Activated CD8-positive, alpha-beta memory T cell treated with anti-CD3 and anti-CD28 coated beads for 1 hour (primary cell): ENCODE results near the gene PIR.

Experiments used
- DNase-seq, 2 donors: peaks; one replicate each; pipeline ENCODE4 v3.0.0-alpha.2; 2020; ENCODE audit warnings: low read depth in 1 of 2; ENCODE audit errors: extremely low read depth in 1 of 2

Gene PIR

DNA sequence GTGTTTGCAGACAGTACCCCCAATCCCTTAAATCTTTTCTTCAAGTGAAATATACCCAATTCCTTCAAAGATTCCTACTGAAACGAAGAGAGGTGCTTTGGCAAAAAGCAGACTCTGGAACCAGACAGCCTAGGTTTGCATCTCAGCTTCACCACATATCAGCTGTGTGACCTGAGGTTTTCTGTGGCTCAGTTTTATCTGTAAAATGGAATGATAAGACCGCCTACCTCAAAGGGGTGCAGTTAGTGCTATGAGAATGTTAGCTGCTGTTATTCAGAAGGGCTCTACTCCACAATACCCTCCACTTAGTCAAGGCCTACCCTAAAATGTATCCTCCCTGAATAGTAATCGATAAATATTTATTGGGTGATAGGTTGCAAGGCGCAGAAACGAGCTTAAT is 664 bp downstream of the PIR start:
- no peak for DNase-seq

DNA sequence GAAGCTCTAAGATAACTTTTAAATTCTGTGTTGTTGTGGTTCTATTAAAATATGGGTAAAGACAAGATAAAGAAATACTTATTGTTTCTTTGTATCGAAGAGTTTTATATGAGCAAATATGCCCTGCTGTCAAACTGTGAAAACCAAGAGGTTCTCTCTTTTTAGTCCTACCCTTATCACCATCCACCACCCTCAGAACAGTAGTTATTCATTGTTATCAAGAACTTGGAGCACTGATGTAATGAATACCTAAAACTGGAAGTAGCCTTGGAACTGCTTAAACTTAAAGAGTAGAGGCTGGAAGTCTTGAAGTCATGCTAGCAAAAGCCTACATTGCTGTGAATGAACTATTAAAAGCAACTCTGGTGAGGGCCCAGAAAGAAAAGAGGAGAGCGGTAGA is 9.2 kb downstream of the PIR start:
- no peak for DNase-seq

DNA sequence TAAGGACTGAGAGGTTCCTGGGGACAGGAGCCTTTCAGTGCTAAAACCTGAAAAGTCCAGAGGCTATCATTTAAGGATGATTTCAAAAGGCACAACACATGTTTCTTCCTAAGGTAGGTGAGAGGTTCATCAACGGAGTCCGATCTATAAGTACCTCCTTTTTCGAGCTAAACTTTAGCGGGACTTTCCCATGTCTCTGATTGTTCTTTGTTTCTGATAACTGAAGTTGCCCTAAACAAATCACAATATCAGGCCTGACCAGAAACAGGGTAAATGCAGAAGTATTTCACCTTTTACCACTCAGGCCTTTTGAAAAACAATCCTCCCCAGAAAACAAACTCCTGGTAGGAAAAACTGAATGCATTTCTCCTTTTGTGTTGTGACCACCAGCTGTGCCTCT is 17.6 kb downstream of the PIR start:
- DNase-seq, result no peak

DNA sequence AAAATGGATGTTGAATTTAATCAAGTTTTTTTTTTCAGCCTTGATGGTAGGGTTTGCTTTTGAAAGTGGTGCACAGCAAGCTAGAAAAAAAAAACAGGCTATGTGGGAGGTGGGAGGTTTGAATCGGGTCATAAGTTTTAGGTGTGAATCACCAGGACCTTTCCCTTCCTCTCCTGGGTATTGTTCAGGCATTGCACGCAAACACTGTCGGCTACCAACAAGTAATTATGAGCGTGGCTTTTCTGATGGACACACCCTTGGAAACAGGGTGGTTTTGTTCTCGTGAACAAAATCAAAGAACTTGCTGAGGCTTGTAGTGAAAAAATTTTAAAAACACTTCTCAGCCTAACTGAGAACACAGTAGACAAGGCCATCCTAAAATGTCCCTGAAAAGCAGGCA is 18.1 kb downstream of the PIR start:
- DNase-seq, result no peak

DNA sequence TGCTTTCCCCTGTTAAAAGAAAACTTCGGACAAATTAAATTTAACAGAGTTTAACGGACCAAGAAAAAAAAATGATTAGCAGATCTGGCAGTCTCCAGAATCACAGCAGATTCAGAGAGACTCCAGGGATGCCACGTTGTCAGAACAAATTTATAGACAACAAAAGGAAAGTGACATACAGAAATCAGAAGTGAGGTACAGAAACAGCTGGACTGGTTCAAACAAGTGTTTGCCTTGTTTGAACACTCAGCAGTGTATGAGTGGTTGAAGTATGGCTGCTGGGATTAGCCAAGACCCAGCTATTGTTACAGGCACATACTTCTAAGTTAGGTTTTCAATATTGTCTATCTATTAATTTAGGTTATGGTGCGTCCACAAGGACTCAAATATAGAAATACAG is 19.1 kb downstream of the PIR start:
- DNase-seq, result no peak

DNA sequence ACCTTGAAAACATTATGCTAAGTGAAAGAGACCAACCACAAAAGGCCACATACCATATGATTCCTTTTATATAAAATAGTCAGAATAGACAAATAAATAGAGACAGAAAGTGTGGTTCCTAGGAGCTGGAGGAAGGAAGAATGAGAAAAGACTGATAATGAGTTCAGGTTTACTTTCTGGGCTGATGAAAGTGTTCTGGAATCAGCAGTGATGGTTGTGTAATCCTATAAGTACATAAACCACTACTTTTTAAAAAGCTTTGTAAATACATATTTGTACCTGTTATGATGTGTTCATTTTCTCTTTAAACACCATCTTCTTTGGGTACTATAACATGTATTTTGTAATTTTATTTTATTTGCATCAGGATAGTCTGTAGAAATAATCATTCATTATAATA is 20.6 kb downstream of the PIR start:
- no peak for DNase-seq

DNA sequence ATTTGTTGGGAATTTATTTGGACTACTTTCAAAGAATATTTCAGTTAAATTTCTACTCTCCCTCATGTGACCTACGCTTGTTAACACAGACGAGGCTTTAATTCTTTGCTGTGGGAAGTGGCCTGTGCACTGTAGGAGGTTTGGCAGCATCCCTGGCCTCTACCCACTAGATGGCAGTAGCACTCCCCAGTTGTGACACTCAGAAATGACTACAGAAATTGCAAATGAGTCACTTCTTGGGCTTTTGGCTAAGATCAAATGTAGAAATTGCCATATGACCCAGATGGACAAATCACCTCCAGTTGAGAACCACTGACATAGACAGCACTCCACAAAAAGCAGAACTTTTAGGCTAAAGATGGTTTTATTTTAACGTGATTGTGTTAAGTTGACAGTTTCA is 22.1 kb downstream of the PIR start:
- DNase-seq, result peak in 1 of 2 donors; percentile 14

DNA sequence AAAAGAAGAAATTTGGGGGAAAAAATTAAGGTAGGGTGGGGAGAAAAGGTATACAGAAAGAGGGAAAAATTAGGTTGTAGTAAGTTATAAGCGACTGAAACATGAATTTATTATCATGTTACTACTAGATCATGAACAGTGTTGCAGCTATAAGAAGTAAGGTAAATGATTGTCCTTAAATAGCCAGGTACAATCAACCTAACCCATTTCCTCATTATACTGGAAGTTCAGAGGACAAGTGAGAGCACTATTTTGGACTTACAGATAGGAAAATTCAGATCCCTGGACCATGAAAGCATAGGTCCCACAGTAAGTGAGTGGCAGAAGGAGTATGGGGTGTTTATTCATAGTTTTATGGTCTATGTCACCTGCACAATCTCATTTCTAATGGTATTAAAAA is 23.5 kb downstream of the PIR start:
- DNase-seq, result no peak

DNA sequence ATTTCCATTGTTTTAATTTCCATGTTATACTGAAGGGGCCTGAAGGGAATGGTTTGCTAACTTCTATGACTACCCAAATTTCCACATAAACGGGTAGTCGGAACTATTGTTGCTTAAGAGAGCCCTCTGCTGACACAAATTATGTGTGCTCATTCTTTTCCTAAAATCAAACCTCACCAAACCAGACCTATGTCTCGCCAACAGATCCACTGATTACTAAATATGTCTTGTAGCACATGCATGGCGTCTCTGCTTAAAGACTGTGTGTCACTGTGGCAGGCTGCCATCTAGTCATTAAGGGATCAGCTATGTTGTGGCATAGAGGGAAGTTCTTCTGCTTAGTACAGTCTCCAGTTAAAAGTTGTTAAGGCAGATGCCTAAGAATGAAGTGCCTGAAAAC is 25.1 kb downstream of the PIR start:
- DNase-seq, result no peak

DNA sequence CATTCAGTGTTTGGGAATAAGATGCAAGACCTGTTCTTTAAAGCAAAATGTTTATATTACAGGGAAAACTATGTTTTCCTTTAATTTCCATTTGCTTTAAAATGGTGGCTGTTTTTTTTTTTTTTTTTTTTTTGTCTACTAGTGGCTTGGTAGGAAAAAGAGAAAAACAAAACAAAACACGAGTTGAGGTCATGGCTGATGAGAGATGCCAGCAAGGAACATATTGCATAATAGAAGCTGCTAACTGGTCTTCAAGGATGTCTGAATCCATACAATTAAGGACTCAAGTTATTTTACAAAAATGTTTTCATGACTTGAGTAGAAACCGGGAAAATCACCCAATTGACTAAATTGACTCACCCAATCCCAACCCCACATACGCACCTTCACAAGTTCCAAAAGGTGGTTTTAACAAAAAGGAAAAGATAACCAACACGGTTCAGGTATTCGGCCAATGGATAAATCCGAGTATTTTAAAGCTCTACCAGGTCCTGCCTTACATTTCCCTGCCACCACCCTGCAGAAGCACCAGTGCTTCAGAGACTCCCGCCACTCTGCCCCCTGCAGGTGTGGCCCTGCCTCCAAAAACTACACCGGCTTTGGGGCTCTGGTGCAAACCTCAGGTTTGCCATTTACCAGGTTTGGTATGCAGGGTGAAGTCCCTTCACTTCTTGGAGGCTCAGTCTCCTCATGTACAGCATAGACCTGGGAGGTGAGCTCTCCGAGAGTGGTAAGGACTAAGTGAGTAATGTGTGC is 27.1 kb downstream of the PIR start:
- no peak for DNase-seq

DNA sequence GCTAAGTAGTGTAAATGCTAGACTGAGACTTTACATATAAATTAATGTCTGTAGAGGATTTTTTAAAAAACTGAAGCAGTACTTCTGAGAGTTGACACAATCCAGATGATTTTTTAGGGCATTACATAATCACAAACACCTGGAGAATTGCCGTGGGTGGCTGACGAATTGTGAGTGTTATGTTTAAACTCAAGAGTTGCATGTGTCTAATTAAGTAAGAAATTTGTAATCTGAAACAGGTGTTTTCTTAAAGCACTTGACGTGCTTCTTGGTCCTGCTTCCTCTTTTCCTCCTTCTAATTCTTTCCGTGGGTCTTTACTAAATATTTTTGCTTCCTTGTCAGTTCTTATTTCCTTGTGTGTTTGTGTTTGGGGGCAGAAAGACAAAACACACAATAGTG is 27.8 kb downstream of the PIR start:
- DNase-seq, result no peak

DNA sequence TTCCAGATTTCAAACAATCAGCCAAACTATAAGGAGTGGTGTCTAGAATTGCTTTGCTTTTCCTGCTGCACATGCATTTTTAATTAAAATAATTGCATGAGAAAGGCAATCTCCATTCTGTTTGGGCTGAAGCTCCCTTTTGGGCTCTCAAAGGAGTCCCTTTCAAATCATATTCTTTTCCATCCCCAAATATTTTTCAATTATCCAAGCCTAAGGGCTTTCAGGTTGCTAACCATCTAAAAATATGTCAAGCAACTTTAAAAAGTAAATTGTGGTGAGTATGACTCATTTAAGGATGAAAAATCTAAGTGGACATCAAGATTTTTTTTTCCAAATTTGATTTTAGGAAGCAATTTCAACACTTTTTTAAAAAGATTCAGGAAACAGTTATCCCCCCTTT is 28.4 kb downstream of the PIR start:
- DNase-seq, result no peak

DNA sequence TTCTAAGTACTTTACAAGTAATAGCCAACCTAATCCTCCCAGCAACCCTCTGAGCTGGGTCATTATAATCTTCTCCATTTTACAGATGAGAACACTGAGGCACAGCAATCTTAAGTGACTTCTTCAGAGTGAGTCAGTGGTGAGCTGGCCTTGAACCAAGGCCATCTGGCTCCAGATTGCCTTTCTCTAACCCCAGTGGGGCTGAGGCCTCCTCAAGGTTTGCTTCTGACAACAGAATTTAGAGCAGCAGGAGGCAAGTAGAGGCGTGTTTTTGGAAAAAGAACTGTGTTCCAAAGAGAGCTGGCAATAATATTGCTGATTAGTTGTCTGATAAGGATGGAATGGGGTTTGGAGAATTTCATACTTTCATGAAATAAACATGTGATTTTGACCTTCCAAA is 41.2 kb downstream of the PIR start:
- DNase-seq, result no peak

DNA sequence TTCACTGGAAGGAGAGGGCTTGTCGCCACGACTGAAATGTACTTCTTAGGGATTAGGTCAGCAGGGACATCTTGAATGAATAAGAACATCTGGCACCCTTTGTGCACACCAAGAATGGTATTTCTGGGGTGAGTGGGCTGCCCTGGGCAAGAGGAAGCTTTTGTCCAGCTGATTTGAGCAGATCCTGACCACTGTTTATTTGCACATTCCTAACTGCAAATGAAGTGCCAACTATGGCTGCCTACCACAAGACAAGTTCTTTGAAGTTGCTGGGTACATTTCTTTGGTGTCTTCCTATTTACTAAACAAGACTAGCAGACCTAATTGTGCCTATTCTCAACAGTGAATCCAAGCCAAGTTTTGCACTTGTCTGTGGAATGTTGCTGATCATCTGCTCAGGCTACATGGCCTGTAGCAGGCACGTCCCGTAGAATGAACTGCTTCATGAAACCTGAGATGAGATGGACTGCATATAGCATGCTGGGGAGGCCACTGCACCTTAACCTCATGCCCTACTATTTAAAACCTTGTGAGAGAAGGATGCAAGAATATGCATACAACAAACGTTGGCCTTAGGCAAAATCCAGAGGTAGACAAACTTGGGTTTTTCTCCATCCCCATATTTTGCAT is 45.0 kb downstream of the PIR start:
- DNase-seq, result no peak

DNA sequence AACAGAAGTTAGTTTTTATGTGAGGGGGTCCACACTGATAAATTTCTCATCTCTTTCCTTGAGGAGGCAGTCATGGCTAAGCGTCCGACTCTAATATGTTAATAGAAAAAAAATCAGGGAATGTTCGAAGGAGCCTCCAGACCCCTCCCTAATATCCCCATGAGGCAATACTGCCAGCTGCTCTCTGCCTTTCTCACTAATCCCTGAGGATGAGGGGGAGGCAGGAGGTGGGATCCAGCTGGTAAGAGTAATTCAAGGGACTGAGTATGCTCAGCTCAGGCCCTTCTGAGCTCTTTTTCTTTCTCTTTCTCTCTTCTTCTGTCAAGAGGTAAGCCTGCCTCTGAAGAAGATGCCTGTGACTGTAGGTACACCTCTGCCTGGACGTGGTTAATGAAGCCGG is 51.7 kb downstream of the PIR start:
- DNase-seq, result no peak

DNA sequence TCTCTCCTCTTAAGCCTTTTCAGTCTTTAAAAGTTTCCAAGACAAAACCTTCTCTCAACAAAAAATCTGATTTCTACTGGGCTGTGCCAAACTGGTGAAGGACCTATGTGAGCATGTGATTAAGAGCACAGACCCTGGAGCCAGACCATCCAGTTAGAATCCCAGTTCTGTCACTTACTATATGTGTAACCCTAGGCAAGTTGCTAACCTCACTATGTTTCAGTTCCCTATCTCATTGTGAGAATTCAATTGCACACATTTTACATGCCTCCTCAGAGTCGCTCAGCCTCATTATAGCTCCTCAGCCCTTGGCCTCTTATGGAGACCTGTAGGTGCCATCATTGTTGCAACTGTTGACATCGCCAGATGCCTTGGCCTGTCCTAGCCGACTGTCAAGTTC is 54.8 kb downstream of the PIR start:
- DNase-seq, result no peak

DNA sequence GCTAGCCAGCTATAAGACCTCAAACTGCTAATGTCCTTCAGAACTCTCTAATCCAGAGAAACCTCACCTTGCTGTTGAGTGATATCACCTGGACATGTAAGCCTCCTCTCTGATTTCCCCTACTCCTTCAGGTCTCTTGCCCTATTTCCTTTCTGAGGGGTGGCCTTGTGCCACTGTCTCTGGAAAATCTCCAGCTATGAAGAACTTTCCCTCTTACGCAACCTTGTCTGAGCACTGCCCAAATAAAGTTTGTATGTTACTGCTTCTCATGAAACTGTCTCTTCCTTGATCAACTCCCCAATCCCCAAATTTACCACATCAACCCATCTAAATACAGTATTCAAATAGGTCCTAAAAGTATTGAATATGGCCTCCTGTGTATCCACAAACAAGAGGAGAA is 55.4 kb downstream of the PIR start:
- no peak for DNase-seq

DNA sequence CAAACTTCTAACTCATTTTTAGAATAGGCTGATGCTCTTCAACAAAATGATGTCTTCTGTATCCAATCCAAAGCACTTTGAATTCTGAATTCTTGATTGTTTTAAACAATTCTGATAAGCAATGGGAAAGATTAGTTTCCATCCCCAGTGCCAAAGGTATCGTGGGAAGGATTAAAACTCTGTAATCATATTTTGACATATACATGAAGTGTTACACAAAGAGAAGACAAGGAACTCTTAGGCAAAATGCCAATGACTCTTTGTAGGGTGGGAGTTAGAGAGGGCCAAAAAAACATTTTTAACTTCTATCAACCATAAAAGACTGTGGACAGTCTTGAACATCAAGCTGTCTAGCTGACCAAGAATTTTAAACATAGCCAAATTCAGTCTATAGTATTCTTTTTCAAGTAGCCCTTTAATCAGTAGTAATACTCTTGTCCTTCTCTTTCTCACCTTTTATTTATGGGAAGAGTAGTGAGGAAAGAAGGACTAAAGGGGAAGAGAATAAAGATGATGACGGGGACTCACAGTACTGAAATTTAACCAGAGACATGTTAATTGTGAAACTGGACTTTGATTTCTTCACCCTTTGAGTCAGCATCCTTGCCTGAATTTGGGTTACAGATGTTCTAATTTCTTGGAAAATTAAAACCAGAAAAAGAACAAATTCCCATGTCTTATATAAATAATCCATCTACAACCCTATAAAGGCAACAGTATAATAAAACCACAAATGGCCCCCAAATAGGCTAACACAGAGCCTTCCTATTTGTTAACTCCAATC is 57.1 kb downstream of the PIR start:
- DNase-seq, result no peak

DNA sequence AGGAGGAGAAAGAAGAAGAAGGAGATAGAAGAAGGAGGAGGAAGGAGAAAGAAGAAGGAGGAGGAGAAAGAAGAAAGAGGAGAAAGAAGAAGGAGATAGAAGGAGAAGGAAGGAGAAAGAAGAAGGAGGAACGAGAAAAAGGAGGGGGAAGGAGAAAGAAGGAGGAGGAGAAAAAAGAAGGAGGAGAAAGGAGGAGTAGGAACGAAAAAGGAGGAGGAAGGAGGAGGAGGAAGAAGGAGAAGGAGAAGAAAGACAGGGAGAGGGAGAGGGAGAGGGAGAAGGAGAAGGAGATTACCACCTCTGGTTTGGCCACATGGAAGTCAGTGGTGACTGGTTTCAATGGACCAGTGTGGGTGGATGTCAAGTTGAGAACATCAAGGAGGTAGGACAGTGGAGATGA is 58.9 kb downstream of the PIR start:
- DNase-seq, result no peak

DNA sequence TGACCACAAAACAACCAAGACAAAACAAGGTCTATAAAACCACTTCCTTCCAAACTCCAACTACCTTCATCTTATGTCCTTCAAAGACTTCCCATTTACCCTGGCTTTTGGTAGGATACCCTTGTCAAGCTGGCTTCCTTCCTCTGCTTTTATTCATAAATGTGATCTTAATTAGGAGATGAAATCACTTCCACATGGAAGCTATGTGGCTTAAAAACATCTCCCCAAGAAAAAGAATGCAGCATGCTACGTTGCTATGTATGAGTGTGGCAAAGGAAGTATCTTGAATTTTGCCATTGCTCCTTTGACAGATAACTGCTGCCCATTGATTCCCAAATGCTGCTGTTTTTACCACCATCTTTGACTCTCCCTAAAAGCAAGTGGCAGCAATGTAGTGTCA is 62.5 kb downstream of the PIR start:
- no peak for DNase-seq

DNA sequence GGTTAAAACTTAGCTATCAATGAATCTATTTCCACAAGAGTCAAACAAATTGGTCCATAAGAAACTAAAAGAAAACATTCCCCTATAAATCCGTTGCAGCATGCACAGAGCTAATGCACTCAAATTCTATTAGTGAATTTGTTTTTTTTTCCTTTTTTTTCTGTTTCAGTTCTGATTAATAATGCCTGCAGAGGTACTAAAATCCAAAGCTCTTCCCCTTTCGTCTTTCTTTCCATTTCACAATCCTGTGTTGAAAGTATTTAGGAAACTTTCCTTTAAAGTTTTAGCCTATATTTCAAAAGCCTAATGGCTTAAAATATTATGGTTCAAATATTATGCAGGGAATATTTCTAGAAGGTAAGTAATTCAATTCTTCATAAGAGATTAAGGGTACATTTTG is 63.1 kb downstream of the PIR start:
- no peak for DNase-seq

DNA sequence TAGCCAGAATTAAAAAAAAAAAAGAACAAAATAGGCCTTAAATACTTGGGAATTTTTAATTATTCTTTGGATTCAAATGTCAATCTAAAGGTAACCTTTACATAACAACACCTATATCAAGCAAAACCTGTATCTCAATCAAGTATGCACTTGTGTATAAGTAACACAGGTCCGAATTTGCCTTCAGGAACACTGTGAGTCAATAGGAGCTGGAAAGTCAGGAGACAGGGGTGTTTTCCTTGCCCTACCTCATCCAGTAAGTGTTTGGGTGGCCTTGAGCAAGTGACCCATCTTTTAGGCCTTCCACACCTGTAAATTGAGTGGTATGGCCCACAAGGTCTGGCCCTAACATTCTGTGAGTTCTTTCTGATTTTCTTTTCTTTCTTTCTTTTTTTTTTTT is 68.1 kb downstream of the PIR start:
- no peak for DNase-seq
